ENCODE measurements around the gene TFPI.
A peak's percentile ranks its signal among the peaks of the same experiment; 100 is the strongest.

The TFPI gene

DNA sequence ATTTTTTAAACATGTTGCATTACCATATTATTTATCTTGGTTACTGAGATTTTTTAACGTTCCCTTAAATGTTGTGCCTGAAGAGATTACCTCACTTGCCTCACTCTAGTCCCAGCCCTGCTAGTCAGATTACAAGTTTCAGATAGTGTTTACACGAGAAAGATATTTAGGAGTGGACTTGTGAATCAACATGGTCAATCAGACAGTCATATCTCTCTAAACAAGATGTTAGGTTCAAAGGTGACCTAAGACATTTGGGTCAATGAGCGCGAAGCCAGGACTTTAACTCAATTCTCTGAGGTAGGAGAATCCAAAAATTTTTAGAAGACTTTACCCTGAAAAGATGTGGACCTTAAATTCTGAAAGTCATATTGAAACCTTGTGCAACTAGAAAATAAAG lies 91.4 kb downstream of the TFPI start:
- DNase-seq (ENCODE audit: low read depth) = no peak
- H3K4me3 ChIP-seq (ENCODE audit: low read depth, low read length) = no peak overlapping the region
- TF ChIP-seq, protein P1, sequence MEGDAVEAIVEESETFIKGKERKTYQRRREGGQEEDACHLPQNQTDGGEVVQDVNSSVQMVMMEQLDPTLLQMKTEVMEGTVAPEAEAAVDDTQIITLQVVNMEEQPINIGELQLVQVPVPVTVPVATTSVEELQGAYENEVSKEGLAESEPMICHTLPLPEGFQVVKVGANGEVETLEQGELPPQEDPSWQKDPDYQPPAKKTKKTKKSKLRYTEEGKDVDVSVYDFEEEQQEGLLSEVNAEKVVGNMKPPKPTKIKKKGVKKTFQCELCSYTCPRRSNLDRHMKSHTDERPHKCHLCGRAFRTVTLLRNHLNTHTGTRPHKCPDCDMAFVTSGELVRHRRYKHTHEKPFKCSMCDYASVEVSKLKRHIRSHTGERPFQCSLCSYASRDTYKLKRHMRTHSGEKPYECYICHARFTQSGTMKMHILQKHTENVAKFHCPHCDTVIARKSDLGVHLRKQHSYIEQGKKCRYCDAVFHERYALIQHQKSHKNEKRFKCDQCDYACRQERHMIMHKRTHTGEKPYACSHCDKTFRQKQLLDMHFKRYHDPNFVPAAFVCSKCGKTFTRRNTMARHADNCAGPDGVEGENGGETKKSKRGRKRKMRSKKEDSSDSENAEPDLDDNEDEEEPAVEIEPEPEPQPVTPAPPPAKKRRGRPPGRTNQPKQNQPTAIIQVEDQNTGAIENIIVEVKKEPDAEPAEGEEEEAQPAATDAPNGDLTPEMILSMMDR (IDR thresholded peaks at IDR 0.05; ENCODE audit: insufficient read depth, low read depth, low read length, missing control alignments) = no peak

DNA sequence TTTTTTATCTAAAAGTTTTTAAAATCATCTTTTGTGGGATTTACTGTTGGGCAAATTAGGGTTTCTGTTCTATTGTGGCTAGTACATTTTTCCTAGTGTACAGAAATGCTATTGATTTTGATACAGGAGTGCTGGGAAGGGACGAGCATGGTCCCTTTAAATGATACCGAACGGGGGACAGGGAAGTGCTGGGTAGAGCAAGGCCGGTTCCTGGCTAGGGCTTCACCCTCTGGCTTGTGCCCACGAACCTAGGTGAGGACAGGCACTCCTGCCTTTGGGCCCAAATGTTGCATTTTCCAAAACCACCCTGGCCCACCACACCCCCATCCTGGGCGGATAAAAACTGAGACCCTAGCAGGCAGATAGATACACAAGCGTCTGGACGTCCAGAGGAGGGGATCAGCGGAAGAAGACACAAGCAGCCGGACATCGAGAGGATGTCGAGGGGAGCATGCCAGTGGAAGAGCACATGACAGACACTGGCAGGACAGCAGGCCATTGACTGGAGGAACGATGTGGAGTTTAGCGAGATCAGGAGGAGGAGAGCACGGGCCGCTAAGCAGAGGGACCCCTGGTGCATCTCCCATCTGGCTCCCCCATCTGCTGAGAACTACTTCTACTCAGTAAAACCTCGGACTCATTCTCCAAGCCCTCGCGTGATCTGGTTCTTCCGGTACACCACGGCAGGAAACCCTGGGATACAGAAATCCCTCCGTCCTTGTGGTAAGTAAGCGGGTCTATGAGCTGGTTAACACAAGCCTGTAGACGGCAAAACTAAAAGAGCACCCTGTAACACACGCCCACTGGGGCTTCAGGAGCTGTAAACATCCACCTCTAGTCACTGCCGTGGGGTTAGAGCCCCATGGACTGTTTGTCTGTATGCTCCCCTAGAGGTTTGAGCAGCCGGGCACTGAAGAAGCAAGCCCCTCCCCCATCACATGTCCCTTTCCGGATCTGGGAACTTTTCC lies 92.7 kb downstream of the TFPI start:
- DNase-seq (ENCODE audit: low read depth) = no peak
- H3K4me3 ChIP-seq (ENCODE audit: low read depth, low read length) = no peak overlapping the region
- TF ChIP-seq, protein P1 (IDR thresholded peaks at IDR 0.05; ENCODE audit: insufficient read depth, low read depth, low read length, missing control alignments) = no peak

DNA sequence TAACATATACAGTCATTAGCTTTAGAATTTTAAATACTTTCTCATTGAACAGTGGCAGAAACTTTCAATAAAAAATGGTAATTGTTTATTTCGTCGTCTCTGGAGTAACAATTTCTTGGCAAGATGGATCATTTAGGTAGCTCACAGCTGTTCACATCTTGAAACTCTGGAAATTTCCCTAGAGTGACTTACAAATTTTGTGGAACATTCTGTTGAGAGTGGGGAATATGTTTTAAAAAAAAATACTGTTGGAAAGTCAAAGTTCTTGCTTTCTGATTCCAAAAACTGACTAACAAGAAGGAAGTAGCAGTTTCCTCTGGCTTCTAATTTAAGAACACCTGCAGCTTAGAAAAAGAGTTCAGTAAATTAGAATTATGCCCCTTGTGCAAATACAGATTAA lies 95.0 kb downstream of the TFPI start:
- TF ChIP-seq, protein P1 (IDR thresholded peaks at IDR 0.05; ENCODE audit: insufficient read depth, low read depth, low read length, missing control alignments) = no peak
- H3K4me3 ChIP-seq (ENCODE audit: low read depth, low read length) = no peak overlapping the region
- DNase-seq (ENCODE audit: low read depth) = no peak

DNA sequence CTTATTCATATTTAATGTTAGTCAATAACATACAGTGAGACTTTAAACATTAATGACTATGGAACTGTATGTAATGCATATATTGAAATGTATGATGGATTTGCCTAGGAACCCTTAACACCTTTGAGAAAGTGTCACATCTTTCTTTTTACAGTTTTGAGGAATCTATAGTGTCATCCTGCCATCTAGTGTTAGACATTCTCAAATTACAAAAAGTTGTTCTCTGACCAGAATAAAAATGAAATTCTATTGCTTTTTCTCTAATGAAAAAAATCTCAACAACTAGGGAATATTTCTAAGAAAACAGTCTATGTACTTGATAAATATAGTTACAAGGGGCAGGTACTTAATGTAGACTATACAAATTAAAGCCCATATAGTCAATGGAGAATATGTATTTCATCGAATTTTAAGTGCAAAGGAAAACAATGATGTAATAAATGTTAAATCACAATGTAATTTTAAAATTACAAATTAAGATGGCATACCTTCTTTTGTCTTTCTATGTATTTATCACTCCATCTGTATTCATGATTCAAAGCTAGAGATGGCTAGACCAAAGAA lies 101.1 kb downstream of the TFPI start:
- peak; percentile 32 for DNase-seq (ENCODE audit: low read depth)
- TF ChIP-seq, protein P1 (IDR thresholded peaks at IDR 0.05; ENCODE audit: insufficient read depth, low read depth, low read length, missing control alignments) = peak; percentile 19
- H3K4me3 ChIP-seq (ENCODE audit: low read depth, low read length) = no peak overlapping the region

DNA sequence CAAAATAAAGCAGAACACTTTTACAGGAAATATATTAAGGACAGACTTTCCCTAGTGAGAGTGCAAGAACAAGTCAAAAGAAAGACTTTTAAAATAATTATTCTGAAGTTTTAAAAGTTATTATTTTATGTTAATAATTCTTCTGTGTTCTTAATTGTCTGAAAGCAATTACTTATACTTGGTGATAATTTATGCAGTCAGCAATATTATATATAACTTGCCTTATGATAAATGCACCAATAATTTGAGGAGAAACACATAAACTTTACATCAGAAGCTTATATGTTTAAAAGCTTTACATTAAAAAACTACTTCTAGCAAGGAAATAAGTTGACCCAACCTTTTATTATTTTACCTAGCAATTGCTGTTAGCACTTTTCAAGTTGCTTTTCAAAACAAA lies 102.7 kb downstream of the TFPI start:
- no peak overlapping the region for H3K4me3 ChIP-seq (ENCODE audit: low read depth, low read length)
- TF ChIP-seq, protein P1 (IDR thresholded peaks at IDR 0.05; ENCODE audit: insufficient read depth, low read depth, low read length, missing control alignments) = no peak
- DNase-seq (ENCODE audit: low read depth) = no peak

DNA sequence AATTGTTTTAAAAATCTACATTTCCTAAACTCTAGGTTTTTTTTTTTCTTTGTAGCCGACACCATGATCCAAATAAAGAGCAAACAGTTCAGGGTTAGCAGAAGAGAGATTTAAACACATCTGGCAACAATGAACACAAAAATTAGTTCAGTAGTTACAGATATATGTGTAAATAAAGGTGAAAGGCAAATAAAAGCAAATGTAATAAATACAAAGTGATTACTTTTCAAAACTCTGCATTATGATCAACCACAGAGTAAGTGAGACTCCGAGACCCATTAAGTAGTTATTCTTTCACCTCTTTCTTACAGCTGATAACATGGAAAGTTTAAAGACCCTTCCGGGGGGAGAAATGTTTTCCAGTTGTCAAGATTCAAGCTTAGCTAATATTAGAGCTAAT lies 106.9 kb downstream of the TFPI start:
- no peak for DNase-seq (ENCODE audit: low read depth)
- H3K4me3 ChIP-seq (ENCODE audit: low read depth, low read length) = peak overlapping the region; percentile 58
- TF ChIP-seq, protein P1 (IDR thresholded peaks at IDR 0.05; ENCODE audit: insufficient read depth, low read depth, low read length, missing control alignments) = no peak
